ENCODE results near the gene POU2F2.
A peak's percentile ranks its signal among the peaks of the same experiment; 100 is the strongest.

POU2F2 gene

GRCh38 chr19:42132030-42132628 is at the start of gene POU2F2:
Gene POU2F2, minus strand, starts transcription at chr19:42132446. Its CDS starts 35 bp downstream, at chr19:42132411.
- DNase-seq, result no peak

- peak; percentile 3 for DNase-seq
These were observed 46.8 kb upstream of the POU2F2 start for GRCh38 chr19:42178791-42179674.

GRCh38 chr19:42177686-42178019 is 45.4 kb upstream of the POU2F2 start:
- DNase-seq, result no peak

GRCh38 chr19:42176990-42177685 is 44.9 kb upstream of the POU2F2 start:
- peak; percentile 89 for DNase-seq

- DNase-seq, result no peak
These were observed 44.4 kb upstream of the POU2F2 start for GRCh38 chr19:42176649-42176989.

GRCh38 chr19:42175952-42176648 is 43.9 kb upstream of the POU2F2 start:
- DNase-seq, result peak; percentile 50

- DNase-seq, result no peak
These were observed 42.9 kb upstream of the POU2F2 start for GRCh38 chr19:42174958-42175734.

GRCh38 chr19:42174188-42174587 is 41.9 kb upstream of the POU2F2 start:
- no peak for DNase-seq

GRCh38 chr19:42173695-42174094 is 41.4 kb upstream of the POU2F2 start:
- DNase-seq, result no peak

GRCh38 chr19:42172261-42172660 is 40.0 kb upstream of the POU2F2 start:
- DNase-seq, result no peak

- no peak for DNase-seq
These were observed 38.5 kb upstream of the POU2F2 start for GRCh38 chr19:42170715-42171114.

GRCh38 chr19:42169486-42170413 is 37.5 kb upstream of the POU2F2 start:
- no peak for DNase-seq

GRCh38 chr19:42168206-42168605 is 36.0 kb upstream of the POU2F2 start:
- DNase-seq, result no peak

GRCh38 chr19:42166316-42166715 is 34.1 kb upstream of the POU2F2 start:
- DNase-seq, result no peak

- no peak for DNase-seq
These were observed 32.9 kb upstream of the POU2F2 start for GRCh38 chr19:42165146-42165545.

GRCh38 chr19:42161616-42162263 is 29.5 kb upstream of the POU2F2 start:
- DNase-seq, result no peak

GRCh38 chr19:42159942-42160341 is 27.7 kb upstream of the POU2F2 start:
- DNase-seq, result no peak

GRCh38 chr19:42158926-42159325 is 26.7 kb upstream of the POU2F2 start:
- no peak for DNase-seq

- no peak for DNase-seq
These were observed 24.3 kb upstream of the POU2F2 start for GRCh38 chr19:42156571-42156970.

- DNase-seq, result no peak
These were observed 23.6 kb upstream of the POU2F2 start for GRCh38 chr19:42155796-42156195.

All from NCI-H510A treated with DMSO at 0.1 percent for 48 hours (cell line).